ENCODE measurements around the gene AURKB.
"Not testable (repeated sequence)": the region's sequence is repeated elsewhere in the genome, so short reads cannot be mapped to it uniquely, and the experiment has no call there.

Gene AURKB

DNA sequence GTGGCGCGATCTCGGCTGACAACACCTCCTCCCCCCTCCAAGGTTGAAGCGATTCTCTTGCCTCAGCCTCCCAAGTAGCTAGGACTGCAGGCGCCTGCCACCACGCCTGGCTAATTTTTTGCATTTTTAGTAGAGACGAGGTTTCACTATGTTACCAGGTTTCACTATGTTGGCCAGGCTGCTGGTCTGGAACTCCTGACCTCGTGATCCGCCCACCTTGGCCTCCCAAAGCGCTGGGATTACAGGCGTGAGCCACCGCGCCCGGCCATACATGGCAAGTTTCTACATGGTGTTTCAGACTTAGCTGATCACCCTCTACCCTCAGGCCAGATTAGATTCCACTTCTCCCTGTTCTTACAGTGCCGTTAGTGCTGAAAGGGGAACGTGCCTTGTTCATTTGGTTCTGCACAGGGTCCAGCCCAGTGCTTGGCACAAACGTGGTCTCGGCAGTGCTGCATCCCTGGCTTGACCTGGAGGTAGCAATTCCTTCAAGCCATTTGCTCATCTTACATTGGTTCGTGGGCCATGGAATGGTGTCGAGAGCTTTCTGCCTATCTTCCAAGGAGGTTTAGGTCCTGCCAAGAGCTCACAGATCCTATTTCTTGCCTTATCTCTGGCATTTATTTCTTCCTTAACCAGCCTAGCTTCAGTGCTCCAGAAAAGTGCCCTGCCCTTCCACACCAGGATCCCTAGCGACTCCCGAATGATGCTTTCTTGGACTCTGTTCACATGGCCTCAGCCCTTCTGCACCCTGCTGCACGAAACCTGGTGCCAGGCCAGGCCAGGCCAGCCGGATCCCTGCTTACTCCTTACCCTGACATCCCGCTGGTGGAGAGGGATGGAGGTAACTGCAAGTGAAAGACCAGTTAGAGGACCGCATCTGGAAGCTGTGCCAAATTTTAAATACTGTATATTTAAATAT is 14.8 kb upstream of the AURKB start:
- DNase-seq, result no peak

- peak; percentile 68 for DNase-seq
Measured at GRCh38 chr17:8223356-8224126, 13.2 kb upstream of the AURKB start.

- DNase-seq, result peak; percentile 95
Measured at GRCh38 chr17:8222630-8223355, 12.4 kb upstream of the AURKB start.

DNA sequence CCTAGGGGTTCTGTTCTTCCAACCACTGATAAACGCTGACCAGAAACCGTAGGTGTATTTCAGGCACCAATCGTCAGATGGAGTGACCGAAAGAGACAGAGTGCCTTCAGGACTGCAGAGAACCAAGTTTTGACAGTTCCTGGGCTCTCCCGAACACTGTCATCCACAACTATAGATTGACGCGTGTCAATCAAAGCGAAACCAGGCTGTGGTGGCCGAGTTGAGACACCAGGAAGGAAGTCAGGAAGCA is 11.9 kb upstream of the AURKB start:
- DNase-seq, result no peak

DNA sequence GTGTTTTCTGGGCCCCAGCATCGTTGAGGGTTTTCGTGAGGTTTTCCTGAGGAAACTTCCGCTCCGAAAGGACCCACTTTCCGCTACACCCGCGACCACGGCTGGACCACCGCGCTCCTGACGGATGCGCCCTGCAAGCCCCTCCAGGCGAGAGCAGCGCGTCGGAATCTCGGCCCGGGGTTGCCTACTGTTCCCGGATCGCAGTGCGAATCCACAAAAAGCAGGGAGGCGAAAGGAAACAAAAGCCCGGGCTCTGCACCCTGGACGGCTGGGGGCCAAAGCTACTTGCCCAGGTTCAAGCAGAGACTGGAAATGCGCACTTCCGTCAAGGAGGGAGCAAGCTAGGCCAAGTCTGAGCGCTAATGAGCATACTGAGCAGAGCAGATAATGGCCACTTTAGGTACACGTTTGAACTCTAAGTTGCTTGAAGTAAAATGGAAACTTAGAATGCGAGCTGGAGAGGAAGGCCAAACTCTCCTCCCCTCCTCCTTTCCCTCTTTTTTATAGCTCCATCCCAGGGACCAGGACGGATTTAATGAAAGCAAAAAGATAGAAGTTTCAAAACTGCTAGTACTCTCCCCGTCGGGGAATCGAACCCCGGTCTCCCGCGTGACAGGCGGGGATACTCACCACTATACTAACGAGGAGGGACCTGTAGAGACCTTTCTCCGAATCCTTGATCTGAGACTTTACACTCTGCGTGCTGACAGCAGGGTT is 11.4 kb upstream of the AURKB start:
- DNase-seq, result peak; percentile 89

DNA sequence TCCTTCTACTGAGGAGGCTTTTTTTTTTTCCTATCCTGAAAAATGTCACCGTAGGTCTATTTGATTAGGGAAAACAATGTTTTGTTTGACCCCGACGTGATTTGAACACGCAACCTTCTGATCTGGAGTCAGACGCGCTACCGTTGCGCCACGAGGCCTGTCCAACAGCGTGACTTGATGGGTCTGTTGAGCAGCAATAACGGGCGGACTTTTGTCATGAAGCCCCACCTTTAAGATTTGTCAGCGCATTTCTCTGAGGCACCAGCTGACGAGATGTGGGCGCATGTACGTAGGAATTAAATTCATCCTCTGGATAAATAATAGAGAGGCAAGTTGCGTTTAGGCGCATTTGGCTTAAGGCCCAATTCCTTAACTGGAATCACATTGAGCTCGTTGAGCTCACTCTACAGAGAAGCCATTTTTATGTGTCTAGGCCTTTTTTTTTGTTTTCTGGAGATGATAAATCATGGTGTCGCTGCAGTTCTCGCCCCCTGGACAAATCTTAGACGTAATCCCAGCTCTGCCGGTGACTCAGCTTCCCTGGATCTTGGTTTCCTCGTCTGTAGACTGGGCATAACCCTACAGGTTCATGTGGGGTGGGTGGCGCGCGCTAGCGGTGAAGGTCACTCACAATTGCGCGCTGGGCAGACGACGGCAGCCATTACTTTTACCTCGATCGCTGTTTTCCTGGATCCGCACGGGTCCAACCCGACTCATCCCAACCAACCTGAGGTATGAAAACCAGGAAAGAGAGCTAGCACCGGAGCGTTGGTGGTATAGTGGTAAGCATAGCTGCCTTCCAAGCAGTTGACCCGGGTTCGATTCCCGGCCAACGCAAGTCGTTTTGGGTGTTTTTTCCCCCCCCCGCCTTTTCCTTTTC is 10.6 kb upstream of the AURKB start:
- DNase-seq, result peak; percentile 93

DNA sequence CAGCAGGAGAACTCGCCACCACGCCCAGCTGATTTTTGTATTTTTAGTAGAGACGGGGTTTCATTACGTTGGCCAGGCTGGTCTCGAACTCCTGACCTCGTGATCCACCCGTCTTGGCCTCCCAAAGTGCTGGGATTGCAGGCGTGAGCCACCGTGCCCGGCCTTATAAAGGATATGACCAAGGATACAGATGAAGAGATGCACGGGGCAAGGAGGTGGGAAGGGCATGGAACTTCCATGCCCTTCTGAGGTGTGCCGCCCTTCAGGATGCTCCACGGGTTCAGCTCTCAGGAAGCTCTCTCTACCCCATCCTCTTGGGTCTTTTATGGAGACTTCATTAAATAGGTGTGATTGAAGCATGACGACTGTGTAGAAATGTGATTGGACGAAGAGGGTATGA is 3.6 kb upstream of the AURKB start:
- not testable (repeated sequence) for DNase-seq

DNA sequence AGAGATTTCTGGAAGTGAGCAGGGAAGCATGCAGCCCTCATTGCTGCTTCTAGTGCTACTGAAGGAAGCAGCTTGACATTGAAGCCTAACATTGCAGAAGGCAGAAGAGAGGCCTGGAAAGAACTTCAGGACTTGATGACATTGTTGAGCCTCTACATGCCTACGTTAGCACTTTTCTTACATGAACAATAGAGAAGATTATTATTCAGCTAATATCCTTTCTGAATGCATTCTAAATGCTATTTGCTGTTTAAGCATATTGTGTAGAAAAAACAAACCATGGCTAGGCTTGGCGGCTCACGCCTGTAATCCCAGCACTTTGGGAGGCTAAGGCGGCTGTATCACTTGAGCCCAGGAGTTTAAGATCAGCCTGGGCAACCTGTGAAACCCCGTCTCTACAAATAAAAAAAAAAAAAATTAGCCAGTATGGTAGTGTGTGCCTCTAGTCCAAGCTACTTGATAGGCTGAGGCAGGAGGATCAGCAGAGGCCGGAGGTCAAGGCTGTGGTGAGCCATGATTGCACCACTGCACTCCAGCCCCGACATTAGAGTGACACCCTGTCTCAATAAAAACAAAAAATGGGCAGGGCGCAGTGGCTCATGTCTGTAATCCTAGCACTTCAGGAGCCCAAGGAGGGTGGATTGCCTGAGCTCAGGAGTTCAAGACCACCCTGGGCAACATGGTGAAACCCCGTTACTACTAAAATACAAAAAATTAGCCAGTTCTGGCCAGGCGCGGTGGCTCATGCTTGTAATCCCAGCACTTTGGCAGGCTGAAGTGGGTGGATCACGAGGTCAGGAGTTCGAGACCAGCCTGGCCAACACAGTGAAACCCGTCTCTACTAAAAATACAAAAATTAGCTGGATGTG is 2.2 kb upstream of the AURKB start:
- no peak for DNase-seq

GRCh38 chr17:8210761-8211458 is 535 bp upstream of the AURKB start:
- DNase-seq, result no peak

- no peak for DNase-seq
Measured at GRCh38 chr17:8206536-8206935, 3.8 kb downstream of the AURKB start.

GRCh38 chr17:8204761-8205555 is 5.4 kb downstream of the AURKB start:
- DNase-seq, result no peak

DNA sequence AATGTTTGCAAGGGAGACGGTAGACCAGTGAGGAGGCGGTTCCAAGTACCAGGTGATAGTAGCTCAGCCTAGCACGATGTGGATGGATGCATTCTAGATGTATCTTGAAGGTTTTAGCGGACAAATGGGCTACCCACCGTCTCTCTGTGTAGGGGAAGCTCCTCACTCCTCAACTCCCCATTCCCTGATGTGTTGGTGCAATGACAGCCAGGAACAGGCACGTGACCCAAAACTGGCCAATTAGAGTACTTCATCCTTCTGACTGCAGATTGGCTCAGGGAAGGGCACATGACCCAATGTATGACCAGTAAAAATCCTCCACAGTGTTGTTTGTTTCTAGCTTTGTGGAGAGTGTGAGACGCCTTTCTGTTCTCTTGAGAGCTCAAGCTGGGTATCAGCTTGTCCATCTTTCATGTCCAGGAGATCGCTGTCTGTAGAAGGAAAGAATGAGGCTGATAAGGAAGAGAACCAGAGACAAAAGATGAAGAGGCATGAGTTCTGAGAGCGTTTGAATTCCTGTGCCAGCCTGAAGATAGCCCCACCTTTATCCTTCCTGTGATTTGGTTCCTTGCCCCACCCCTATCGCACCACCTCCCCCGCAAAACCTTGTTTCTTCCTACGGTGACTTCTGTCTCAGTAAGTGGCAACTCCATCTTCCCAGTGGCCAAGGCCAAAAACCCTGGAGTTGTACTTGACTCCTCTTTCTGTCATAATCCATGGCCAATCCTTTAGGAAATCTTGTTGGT is 18.1 kb downstream of the AURKB start:
- peak; percentile 83 for DNase-seq

- DNase-seq, result no peak
Measured at GRCh38 chr17:8190506-8190905, 19.9 kb downstream of the AURKB start.

DNA sequence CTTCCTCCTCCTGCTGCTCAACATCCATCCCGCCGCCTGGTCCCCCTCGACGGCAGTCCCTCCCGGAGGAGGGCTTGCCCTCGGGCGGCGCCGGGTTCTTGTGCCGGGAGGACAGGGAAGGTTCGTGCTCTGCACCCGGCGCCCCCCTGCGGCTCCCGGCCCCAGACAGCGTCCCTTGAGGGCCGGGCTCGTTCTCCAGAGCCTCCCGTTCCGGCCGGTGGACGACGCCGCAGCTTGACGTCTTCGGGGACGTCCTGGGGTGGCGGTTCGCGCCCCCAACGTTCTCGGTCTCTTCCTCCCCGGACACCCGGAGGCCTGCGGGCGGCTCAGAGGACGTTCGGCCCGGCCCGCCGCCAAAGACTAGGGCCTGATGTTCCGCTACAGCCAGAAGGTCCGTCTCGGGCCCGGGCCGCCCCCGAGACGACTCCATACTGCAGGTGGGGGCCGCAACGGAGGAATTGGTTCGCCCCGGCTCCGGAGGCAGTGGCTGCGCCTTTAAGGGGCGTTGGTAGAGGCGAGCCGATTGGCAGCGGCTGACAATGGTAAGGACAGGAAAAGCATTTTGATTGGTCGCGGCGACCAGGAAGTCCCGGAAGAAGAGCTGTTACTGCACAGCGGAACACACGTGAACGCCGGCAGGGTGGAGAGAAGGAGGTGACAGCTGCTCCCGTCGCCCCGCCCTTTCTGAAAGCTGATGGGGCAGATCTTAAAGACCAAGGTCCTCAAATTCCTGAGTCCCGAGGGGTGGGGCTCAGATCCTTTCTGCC is 20.5 kb downstream of the AURKB start, which contains the start of gene BORCS6:
TSS of gene BORCS6 (minus strand) at position 470 of the 767 bp plus-strand sequence. CDS start at position 430, 40 bp downstream.
- DNase-seq, result peak; percentile 99

GRCh38 chr17:8189041-8189710 is 21.2 kb downstream of the AURKB start:
- no peak for DNase-seq

DNA sequence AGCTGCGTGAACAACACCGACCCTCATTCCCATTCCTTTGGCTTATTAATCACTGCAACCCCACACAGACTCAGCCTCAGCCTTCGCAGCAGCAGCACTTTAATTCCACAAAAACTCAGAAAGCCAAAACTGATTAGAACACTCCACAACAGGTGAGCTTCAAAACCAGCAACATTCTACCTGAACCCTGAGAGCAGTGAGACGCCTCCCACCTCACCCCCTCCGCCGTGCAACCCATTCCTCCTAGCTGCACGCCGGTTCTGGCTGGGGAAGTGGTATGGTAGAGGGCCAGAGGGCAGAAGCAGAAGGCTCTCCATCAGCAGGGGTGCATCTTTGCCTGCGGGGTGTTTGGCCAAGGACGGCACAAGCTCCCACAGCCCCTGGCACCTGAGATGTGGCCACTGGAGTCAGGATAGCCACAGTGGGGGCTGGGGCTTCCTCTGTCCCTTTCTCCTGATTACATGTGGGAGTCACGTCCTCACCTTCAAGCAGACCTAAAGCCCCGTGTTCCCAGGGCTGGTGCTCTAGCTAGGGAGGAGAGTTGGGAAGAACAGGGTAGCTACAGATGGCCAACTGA is 22.0 kb downstream of the AURKB start:
- DNase-seq, result no peak

Data from fibroblast of skin of back (primary cell).